HG02588 (cell line): ENCODE data around the gene ADSS1.

Source experiments
- ATAC-seq: cut with Tn5 transposase; IDR thresholded peaks from one replicate; pipeline ENCODE4 v1.9.1; 2021; ENCODE audit warnings: mild to moderate bottlenecking, moderate library complexity; ENCODE audit not compliant: unreplicated experiment

Gene ADSS1

DNA sequence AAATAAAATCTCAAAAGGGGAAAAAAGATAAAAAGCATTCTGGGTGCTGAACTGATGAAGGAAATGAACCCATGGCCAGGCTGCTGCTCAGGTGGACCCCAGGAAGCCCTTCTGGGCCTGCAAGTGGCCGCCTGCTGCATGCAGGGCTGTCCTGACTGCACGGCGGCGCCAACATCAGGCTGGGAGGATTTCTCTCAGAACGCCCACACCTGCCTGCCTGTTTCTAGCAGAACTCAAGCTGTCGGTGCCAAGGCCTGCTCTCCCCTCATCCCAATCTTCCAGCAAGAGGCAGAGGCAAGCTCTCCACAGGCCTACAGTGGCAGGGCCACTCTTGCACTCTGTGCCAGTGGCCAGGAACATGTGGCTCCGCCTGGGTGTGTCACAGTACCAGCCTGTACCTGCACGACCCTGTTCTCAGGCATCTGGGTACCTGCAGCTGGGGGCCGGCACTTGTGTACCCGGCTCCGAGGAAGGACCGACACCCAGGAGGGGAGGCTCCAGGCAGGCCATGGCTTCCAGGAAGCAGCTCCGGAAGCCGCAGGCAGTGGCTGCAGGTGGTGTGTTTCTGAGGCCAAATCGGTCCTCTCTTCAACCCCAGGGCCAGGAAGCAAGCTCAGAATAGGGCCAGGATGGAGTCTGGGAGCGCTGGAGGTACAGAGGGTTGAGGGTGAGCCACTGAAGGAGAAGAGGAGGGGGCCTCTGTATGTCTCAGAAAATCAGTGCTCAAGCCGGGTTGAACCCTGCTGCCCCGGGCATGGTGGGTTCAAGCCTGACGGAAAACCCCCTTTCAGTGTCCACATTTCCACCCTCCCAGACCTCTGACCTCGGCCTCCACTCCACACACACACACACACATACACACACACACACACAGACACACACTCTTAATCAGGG lies 37.2 kb upstream of the ADSS1 start:
- ATAC-seq: no peak

DNA sequence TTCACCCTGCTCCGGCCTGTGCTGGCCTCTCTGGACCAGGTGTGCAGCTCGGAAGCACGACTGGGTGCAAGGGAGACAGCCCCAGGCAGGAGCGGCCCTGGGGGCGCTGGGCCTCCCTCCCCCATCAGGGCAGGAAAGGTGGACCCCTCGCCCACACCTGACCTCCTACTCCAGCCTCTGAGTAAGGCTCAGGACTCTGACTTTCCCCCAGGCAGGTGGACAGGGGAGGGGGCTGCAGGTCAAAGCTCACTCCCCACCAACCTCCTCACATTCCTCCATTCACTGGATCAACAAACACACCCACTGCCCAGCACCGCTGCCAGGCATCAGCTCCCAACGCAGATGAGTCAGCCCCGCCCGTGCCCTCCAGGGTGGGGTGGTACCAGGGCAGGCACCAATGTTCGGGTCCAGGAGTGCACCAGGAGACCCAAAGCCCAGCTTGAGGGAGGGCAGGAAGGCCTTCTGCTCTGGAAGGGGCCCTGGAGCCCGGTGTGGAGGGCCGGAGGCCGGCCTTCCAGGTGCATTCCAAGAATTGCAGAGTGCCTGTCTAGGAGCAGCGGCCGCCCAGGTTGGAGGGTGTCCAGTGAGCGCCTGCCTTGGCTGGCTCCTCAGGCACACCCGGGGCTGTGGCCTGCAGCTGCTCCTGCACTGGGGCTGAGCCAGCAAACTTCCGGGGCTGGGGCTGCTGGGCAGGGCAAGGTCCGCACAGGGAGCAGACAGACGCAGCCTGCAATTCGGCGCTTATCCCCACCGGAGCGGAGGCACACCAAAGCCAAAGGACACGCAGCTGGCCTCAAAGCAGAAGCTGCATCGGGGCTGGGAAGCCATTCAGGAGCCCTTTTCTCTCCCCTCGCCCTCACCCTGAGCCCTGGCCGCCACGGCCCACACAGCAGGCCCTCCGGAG lies 36.2 kb upstream of the ADSS1 start:
- ATAC-seq: no peak

DNA sequence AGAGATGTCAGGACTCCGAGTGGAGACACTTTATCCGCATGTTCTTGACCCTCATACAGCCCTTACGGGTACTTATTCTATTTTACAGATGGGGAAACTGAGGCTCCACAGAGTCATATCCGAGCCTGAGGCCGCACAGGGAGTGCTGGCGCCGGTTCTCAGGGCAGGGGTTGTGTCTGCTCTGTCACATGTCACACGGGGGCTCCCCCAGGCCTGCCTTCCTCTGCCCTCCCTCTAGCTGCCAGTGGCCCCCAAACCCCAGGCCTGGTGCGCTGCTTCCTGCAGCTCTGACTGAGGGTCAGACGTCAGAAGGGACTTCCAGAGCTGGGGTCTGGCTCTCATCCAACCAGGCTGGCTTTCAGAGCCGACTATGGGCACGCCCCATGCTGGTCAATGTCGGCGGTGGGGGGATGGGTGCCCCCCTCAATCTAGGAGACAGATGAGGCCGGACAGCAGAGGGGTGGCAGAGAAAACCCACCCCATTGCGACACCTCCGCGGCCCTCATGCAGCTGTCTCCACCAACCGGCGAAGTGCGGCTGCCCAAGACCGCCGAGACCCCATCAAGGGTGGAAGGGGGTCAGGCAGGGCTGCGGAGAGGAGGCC lies 35.4 kb upstream of the ADSS1 start:
- ATAC-seq: no peak

DNA sequence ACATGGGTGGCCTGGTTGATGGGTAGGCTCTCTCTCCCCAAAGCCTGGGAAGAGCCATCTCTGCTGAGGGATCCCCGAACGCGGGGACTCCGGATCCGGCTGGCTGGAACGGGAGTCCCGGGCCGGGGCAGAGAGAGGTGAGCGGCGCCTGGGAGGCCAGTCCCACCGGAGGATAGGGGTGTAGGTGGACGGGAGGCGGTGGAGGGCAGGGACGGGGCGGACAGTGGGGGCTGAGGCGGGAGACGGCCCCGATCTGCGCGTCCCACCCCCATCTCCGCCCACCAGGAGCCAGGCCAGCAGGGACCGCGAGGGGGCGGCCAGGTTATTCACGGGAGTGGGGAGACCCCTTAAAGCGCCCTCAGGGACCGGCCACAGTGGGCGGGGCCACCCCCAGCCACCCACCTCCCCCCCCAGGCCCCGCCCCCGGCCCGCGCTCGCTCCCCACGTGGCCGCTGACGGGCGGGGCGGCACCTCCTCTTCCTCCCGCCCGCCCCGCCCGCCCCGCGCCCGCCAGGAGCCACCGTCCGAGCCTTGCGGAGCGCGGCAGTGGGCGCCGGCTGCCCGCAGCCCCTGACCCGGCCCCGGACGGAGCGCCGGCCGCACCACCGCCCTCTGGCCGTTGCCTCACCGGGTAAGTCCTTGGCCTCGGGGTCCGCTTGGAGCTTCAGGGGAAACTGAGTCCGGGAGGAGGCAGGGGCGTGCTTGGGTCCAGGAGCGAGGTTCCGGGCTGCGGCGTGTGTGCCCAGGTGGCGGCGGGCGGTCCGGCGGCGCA lies 34.7 kb upstream of the ADSS1 start, which contains the start of gene INF2:
Gene INF2, plus strand, starts transcription at position 510 of the 772 bp plus-strand sequence. CDS start 11,748 bp downstream, outside the sequence.
- no peak for ATAC-seq

GRCh38 chr14:104689881-104690711 lies 33.9 kb upstream of the ADSS1 start:
- ATAC-seq: no peak

- no peak for ATAC-seq
Observed at GRCh38 chr14:104690861-104691455, 33.1 kb upstream of the ADSS1 start.

GRCh38 chr14:104691546-104692260 lies 32.3 kb upstream of the ADSS1 start:
- ATAC-seq: no peak

DNA sequence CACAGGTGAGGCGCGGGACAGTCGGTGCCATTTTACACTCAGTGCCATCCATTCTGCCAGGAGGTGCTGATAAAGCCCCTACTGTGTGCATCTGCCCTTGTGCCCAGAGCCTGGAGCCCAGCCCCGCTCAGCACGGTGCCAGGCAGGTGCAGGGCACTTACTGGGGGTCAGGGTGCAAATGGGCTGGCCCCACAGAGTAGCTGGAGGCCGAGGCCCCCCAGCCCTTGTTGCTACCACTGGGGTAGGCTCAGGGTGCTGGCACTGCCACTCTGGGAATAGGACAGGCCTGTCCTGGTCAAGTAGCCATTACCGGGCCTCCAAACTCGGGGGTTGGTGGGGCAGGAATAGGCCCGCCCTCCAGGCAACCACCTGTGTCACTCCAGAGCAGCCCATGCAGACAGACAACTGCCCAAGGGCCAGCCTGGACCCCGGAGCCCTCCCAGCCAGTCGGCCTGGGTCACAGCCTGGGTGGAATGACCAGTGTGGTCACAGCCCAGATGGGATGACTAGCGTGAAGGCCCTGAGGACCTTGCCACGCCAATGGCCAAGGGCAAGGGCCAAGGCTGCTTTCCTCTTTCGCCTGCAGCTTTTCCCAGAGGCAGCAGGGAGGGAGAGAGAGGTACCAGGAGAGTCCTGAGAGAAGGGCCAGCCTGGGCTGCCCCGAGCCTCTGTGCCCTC lies 31.6 kb upstream of the ADSS1 start:
- ATAC-seq: no peak

DNA sequence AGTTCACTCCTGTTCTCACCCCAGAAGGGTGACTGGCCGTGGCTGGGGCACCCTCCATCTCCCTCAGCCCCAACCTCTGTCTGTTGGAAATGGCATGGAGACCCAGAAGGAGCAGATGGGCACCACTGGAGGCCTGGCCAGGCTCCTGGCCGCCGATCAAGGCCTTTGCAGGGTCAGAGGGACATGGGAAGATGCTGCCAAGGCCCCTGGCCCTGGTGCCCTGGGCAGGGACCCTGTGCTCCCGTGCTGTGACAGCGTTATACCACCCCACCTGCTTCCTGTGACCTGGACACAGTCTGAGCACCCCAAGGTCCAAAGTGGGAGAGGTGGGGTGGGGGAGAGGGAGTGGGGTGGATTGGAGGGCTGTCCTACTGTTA lies 31.1 kb upstream of the ADSS1 start:
- ATAC-seq: no peak

DNA sequence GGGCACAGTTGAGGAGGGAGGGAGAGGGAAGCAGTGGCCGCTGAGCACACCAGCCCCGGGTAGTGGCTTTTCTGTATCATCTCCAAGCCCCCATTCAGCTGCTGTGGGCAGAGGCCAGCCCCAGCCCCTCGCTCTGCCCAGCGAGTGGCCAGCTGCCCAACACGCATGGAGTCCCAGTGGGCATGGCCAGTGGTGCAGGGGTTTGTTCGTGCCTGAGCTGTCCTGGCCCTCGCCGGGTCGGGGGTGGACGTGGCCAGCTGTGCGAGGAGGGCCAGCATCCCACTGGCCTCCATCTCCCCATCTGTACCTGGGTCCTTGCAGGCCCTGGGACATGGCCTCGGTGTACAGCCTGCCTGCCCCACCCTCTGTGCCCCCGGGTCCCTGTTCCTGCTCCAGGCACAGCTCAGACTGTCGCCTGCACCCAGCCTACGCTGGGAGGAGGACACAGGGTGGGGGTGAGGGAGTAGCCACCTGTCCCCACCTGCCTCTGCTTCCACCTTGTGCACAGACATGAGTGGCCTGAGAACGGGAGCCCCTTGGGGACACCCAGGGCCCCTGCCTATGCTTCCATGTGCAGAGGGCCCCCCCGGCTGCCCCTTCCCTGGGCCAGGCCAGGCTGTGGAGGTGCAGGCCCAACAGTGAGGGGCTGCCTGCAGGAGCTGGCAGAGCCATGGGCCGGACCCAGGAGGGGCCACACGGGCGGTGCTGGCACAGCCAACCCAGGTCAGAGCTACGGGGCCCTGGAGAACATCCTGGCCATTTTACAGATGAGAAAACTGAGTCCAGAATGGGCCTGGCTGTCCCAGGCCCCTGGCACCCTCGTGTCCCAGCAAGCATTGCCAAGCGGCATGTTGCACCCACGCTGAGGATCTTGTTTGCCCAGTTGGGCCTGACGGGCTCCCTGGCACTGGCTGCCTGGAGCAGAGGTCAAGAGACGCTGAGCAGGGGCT lies 30.3 kb upstream of the ADSS1 start:
- no peak for ATAC-seq

DNA sequence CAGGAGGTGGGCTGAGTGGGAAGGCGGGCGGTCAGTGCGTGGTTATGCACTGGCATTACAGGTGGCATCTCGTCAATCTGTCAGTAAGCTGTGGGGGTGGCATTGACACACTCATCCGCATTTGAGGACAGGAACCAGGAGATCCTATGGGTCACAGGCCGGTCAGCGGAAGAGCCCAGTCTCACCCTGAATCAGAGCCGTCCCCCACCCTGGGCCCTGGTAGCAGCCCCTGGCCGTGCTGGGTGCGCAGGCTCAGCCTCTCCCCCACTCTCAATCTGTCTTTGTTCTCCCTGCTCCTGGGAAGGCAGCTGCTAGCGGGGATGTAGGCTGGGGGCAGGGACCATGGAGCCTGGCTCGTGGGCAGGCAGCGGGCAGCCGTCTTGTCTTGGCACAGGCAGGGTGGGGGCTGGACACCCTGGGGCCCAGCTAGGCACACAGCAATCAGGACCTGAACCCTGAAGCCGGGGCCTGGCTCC lies 29.5 kb upstream of the ADSS1 start:
- no peak for ATAC-seq

GRCh38 chr14:104694991-104695659 lies 28.9 kb upstream of the ADSS1 start:
- ATAC-seq: no peak

GRCh38 chr14:104695660-104696000 lies 28.4 kb upstream of the ADSS1 start:
- no peak for ATAC-seq

GRCh38 chr14:104696671-104697316 lies 27.2 kb upstream of the ADSS1 start:
- ATAC-seq: no peak

- ATAC-seq: no peak
Observed at GRCh38 chr14:104697317-104697703, 26.7 kb upstream of the ADSS1 start.
